Keratinocyte (primary cell): ENCODE results near the gene SULF2.

ENCODE experiments used
- EZH2 ChIP-seq: IDR thresholded peaks from one replicate; pipeline ENCODE4 v1.6.1; 2012; ENCODE audit warnings: inconsistent platforms, mild to moderate bottlenecking, low read length, moderate library complexity
- TF ChIP-seq, protein P1 (sequence below), 3 experiments: IDR thresholded peaks in 1 of 3; conservative IDR thresholded peaks in 1 of 3; optimal IDR thresholded peaks in 1 of 3; 2 replicates in 2 of 3; 3 replicates in 1 of 3; pipeline versions ENCODE3 to v1.5.1; 2011; ENCODE audit warnings: low read length in 3 of 3, mild to moderate bottlenecking in 3 of 3, moderate library complexity in 2 of 3, control low read depth in 1 of 3, inconsistent platforms in 1 of 3; ENCODE audit not compliant: insufficient read depth in 2 of 3; ENCODE audit errors: extremely low read depth in 1 of 3

DNA sequence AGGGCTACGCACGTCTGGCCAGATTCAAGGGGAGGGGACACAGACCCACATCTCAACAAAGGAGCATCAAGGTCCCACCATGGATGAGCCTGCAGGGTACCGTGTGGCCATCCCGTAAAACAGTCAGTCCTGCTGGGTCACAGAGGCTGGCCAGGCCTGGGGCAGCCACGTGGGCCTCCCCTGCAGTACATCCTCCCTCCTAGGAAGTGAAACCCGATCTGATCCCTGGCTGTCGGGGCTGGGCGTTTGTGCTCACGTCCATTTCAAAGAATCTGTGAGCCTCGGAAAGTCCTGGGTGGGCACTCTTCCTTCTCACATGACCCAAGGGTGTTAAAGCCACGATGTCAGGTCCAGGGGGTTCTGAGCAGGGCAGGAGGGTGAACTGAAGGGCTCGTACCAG lies 14.3 kb downstream of the SULF2 start:
- TF ChIP-seq EZH2, result no peak
- TF ChIP-seq, protein P1, sequence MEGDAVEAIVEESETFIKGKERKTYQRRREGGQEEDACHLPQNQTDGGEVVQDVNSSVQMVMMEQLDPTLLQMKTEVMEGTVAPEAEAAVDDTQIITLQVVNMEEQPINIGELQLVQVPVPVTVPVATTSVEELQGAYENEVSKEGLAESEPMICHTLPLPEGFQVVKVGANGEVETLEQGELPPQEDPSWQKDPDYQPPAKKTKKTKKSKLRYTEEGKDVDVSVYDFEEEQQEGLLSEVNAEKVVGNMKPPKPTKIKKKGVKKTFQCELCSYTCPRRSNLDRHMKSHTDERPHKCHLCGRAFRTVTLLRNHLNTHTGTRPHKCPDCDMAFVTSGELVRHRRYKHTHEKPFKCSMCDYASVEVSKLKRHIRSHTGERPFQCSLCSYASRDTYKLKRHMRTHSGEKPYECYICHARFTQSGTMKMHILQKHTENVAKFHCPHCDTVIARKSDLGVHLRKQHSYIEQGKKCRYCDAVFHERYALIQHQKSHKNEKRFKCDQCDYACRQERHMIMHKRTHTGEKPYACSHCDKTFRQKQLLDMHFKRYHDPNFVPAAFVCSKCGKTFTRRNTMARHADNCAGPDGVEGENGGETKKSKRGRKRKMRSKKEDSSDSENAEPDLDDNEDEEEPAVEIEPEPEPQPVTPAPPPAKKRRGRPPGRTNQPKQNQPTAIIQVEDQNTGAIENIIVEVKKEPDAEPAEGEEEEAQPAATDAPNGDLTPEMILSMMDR (optimal IDR thresholded peaks at IDR 0.05 in 1 of 3, IDR thresholded peaks at IDR 0.05 in 1 of 3, conservative IDR thresholded peaks at IDR 0.05 in 1 of 3; ENCODE audit: extremely low read depth in 1 of 3, insufficient read depth in 2 of 3, low read length in 3 of 3), result no peak
